Cardiac muscle cell (in vitro differentiated cells and primary cell): ENCODE results near the gene CACNB3. TPM values are rescaled to one million over a fixed set of nuclear protein-coding genes. Genes with fewer than 3 reads are reported as not detected.

Source experiments
- DNase-seq, 2 donors: peaks; one replicate each; pipeline versions ENCODE4 v3.0.0 to v3.0.0-alpha.2; 2010 to 2017; ENCODE audit warnings: low read depth in 1 of 2, low spot score in 1 of 2
- H3K27ac ChIP-seq: fragments of 200-600 bp; sonication (generic); 2 replicates; pipeline ENCODE4 v1.5.1; 2016
- H3K27me3 ChIP-seq: fragments of 200-600 bp; sonication (generic); 2 replicates; pipeline ENCODE4 v1.6.0; 2016; ENCODE audit warnings: control low read depth
- H3K36me3 ChIP-seq: fragments of 200-600 bp; sonication (generic); 2 replicates; pipeline ENCODE4 v1.5.1; 2016; ENCODE audit warnings: control low read depth
- H3K4me1 ChIP-seq: fragments of 200-600 bp; sonication (generic); 2 replicates; pipeline ENCODE4 v1.8.1; 2017; ENCODE audit warnings: low read depth, mild to moderate bottlenecking, mixed run types
- H3K4me3 ChIP-seq: fragments of 200-600 bp; sonication (generic); 2 replicates; pipeline ENCODE4 v1.5.1; 2016; ENCODE audit warnings: mild to moderate bottlenecking
- H3K9me3 ChIP-seq: fragments of 200-600 bp; sonication (generic); 2 replicates; pipeline ENCODE4 v1.5.1; 2017; ENCODE audit warnings: low read depth, mild to moderate bottlenecking, control low read depth
- polyA plus RNA-seq: library from polyadenylated mRNA; unstranded; fragments of >200 nt; fragmentation: Nextera tagmentation; extraction: Ambion mirVana; gene quantifications from 2 replicates; pipeline ENCODE4 v1.2.1, GENCODE V29; 2016
- total RNA-seq: library from RNA; depleted of rRNA; stranded (reverse); fragments of >200 nt; gene quantifications from 2 replicates; pipeline ENCODE4 v1.2.3, GENCODE V29; 2016
- TF ChIP-seq, protein P1 (sequence below): IDR thresholded peaks from 2 replicates; pipeline ENCODE4 v1.5.1; 2012; ENCODE audit warnings: low read depth, mild to moderate bottlenecking, low read length

CACNB3 gene
- total and polyA plus RNA-seq, 2 experiments from 2014 or later: 20.0 to 21.9 TPM

DNA sequence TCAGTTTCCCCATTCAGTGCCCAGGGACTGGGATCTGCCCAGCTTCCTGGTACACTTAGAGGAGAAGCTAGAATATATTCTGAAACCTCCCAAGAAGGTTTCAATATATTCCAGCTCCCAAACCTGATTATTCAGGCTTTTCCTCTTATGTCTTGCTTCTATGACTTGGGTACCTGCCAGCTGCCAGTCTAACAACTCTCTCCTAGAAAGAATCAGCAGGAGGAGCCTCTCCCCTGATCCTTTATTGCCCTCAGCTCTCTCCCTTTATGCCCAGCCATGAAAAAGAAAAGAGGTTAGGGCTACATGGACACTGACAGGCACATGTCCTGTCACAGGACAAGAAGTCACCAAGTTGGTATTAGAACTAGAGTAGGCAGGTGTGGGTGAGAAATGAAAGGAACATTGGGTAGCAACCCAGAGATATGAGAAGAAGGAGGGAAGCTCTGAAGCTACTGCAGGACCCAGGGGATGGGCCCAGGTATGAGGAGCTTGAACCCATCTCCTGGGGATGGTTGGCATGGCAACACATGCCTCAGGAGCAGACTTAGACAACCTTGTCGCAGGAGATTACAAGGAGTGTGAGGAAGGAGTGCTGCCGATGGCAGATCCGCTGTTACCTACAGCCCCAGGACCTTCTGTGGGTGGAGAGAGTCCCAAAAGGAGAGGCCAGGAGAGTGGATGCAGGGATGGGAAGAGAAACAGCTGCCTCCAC, 2.0 kb upstream of the CACNB3 start:
- DNase-seq: peak in 1 of 2 donors; percentile 17
- TF ChIP-seq, protein P1, sequence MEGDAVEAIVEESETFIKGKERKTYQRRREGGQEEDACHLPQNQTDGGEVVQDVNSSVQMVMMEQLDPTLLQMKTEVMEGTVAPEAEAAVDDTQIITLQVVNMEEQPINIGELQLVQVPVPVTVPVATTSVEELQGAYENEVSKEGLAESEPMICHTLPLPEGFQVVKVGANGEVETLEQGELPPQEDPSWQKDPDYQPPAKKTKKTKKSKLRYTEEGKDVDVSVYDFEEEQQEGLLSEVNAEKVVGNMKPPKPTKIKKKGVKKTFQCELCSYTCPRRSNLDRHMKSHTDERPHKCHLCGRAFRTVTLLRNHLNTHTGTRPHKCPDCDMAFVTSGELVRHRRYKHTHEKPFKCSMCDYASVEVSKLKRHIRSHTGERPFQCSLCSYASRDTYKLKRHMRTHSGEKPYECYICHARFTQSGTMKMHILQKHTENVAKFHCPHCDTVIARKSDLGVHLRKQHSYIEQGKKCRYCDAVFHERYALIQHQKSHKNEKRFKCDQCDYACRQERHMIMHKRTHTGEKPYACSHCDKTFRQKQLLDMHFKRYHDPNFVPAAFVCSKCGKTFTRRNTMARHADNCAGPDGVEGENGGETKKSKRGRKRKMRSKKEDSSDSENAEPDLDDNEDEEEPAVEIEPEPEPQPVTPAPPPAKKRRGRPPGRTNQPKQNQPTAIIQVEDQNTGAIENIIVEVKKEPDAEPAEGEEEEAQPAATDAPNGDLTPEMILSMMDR: no peak
- Histone ChIP-seq H3K27ac (no peak overlapping the region), H3K36me3 (no peaks in the 10 kb centered on the region), H3K9me3 (no peaks in the 10 kb centered on the region), H3K4me3 (no peak overlapping the region), H3K4me1 (peaks cover 8% of the 10 kb centered on the region), H3K27me3 (peaks cover 14% of the 10 kb centered on the region)

DNA sequence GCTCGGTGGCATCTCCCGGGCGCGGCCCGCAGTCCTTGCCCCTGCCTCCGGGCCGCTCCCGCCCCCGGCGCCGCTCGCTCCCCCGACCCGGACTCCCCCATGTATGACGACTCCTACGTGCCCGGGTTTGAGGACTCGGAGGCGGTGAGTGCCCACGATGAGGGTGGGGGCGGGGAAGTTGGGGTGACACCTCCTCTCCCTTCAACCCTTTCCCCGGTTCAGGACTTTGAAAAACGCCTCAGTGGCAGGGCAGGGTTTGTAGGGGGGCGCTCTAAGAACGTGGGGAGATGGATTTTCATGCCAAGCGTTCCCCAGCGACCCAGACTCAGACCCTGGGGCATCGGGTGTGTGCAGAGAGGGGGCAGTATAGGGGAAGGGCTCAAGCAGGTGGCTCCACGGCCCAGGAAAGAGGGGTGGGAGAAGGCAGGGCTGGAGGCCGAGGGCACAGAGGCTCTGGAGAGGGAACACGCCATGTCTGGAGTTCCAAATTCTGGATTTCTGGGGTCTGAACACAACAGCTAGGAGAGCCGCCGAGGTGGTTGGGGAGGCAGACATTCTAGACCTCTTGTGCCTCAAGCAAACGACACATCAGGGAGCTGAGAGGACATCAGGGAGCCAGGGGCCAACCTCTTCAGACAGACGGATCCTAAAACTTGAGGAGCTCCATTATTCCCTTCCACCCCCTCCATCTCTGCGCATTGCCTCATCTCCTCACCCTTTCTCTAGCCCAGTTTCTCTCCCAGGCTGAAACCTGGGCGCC, 715 bp downstream of the CACNB3 start:
- TF ChIP-seq, protein P1: peak; percentile 40
- no peaks in the 10 kb centered on the region for H3K9me3 ChIP-seq
- H3K4me3 ChIP-seq: peak overlapping the region; percentile 69
- H3K36me3 ChIP-seq: no peaks in the 10 kb centered on the region
- peak; percentile 33 to 49 for DNase-seq
- H3K4me1 ChIP-seq: peaks cover 8% of the 10 kb centered on the region
- peaks cover 14% of the 10 kb centered on the region for H3K27me3 ChIP-seq
- no peak overlapping the region for H3K27ac ChIP-seq

DNA sequence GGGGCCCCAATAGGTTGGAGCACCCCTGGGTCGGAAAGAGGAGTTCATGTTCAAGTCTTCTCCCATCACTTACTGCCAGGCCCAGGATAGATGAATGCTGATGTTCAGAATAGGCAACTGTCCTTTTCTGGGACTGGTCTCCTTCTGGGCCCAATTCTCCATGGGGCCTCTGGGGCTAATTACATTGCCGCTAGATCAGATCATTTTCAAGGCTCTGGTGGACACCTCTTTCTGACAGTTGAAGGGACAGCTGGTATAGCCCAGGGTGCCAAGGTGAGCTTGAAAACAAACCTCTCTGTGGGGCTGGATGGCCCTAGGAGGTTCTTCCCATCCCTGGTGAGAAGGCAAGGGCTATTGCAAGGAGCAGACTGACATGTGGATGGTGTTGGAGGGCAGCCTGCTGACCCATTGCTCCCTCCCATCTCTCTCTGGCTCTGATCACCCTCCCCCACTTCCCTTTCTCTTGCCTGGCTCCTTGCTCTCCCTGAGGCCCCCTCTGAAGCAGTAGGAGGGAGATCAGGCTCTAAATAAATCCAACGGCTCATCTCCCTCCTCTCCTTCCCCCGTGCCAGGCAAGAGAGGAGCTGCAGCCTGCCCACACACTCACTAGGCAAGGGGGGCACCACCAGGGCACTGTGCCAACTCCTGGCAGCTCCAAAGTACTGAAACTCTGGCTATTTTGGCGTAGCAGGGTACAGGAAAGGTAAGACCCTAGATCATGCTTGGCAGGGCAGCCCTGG, 1.9 kb downstream of the CACNB3 start:
- DNase-seq: peak in 1 of 2 donors; percentile 12
- Histone ChIP-seq H3K36me3 (no peaks in the 10 kb centered on the region), H3K4me3 (no peak overlapping the region), H3K27ac (no peak overlapping the region), H3K9me3 (no peaks in the 10 kb centered on the region), H3K27me3 (peaks cover 14% of the 10 kb centered on the region), H3K4me1 (peaks cover 8% of the 10 kb centered on the region)
- TF ChIP-seq, protein P1: no peak

DNA sequence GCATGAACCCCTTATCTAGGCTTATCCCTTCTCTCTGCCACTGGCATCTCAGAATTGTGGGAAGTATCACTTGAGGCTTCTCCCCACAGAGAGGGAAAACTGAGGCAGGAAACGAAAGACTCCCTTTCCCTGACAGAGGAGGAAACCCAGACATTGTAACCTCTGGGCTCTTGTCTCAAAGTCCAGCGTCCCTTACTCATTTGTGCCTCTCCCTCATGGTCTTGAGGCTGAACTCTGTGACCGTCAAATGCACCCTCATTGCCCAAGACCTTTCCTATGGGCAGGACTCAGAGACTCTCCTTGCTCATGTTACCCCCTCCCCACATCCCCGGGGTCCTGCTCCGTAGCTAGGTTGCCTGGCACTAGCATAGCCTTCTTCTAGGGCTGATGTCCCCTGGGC, 3.8 kb downstream of the CACNB3 start:
- DNase-seq: no peak
- Histone ChIP-seq H3K4me1 (no peaks in the 10 kb centered on the region), H3K9me3 (no peaks in the 10 kb centered on the region), H3K36me3 (no peaks in the 10 kb centered on the region), H3K4me3 (no peak overlapping the region), H3K27me3 (peaks cover 9% of the 10 kb centered on the region), H3K27ac (no peak overlapping the region)
- TF ChIP-seq, protein P1: no peak

DNA sequence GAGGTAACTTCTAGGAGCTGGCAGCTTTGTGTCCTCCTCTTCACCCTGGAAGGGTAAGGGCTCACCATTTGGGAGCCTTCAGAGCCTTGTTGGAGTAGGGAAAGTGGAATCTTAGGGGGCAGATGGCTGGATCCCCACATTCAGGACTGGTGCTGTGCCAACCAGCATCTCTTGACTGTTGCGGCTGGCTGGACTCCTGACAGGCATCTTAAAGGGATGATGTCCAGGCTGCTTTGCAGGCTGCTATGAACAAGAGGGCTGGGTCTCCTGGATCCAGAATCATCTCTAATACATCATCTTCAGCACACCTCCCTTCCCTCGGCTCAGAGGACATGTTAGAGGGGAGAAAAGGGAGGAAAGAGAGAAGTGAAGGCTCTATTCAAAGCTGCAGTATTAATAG, 4.4 kb downstream of the CACNB3 start:
- TF ChIP-seq, protein P1: no peak
- Histone ChIP-seq H3K9me3 (no peaks in the 10 kb centered on the region), H3K4me1 (no peaks in the 10 kb centered on the region), H3K27ac (no peak overlapping the region), H3K27me3 (peaks cover 3% of the 10 kb centered on the region), H3K4me3 (no peak overlapping the region), H3K36me3 (no peaks in the 10 kb centered on the region)
- DNase-seq: no peak
